T-cell (primary cell): Measurements from ENCODE around the gene GFI1. TPM values are rescaled to one million over a fixed set of nuclear protein-coding genes. Genes with fewer than 3 reads are reported as not detected.

Experiments used
- ATAC-seq, 4 experiments: fragments of 200-7000 bp in 3 of 4; fragments of 150-1000 bp in 1 of 4; cut with Tn5 transposase; replicated peaks in 1 of 4; 1 replicate in 3 of 4; 2 replicates in 1 of 4; pipeline ENCODE4 v1.10.0; 2021; ENCODE audit warnings: moderate library complexity in 3 of 4, mild to moderate bottlenecking in 2 of 4, moderate number of reproducible peaks in 1 of 4
- CTCF ChIA-PET, 2 donors: fragments of 300-600 bp; sonication (Branson Sonifier 250); formaldehyde crosslinking; loops; one replicate each; lab custom pipeline; 2022; ENCODE audit warnings: antibody characterized with exemption in 2 of 2; lab: Charles Lee
- POLR2A ChIA-PET, 2 donors: fragments of 300-600 bp; sonication (Branson Sonifier 250); formaldehyde crosslinking; loops; one replicate each; lab custom pipeline; 2022; ENCODE audit warnings: antibody characterized with exemption in 2 of 2; lab: Charles Lee
- DNase-seq, 35 experiments: peaks; one replicate each; pipeline versions ENCODE4 v3.0.0 to v3.0.0-alpha.2; 2013 to 2023
- H3K27ac ChIP-seq: one replicate; pipeline ENCODE4 v1.5.1; 2013; ENCODE audit warnings: low read length
- H3K27me3 ChIP-seq, 2 experiments: replicated peaks in 1 of 2; 1 replicate in 1 of 2; 2 replicates in 1 of 2; pipeline versions ENCODE4 v1.6.1 to v1.7.0; 2013; ENCODE audit warnings: low read length in 1 of 2, mixed read lengths in 1 of 2; ENCODE audit not compliant: control insufficient read depth in 2 of 2, insufficient read depth in 2 of 2; ENCODE audit errors: extremely low read depth in 1 of 2
- H3K36me3 ChIP-seq, 2 donors: 1 replicate in 1 of 2; 2 replicates in 1 of 2; pipeline versions ENCODE4 v1.6.1 to v1.7.0; 2013; ENCODE audit warnings: low read length in 1 of 2; ENCODE audit not compliant: control insufficient read depth in 2 of 2, insufficient read depth in 1 of 2; ENCODE audit errors: extremely low read depth in 1 of 2
- H3K4me1 ChIP-seq, 2 experiments: 1 replicate in 1 of 2; 2 replicates in 1 of 2; pipeline versions ENCODE4 v1.6.1 to v1.7.0; 2013; ENCODE audit warnings: low read length in 2 of 2, mixed read lengths in 1 of 2; ENCODE audit not compliant: insufficient read depth in 2 of 2, control insufficient read depth in 1 of 2; ENCODE audit errors: extremely low read depth in 1 of 2
- H3K4me3 ChIP-seq, 2 donors: 1 replicate in 1 of 2; 2 replicates in 1 of 2; pipeline versions ENCODE4 v1.5.1 to v1.7.0; 2013; ENCODE audit warnings: mild to moderate bottlenecking in 2 of 2, low read length in 1 of 2, moderate library complexity in 1 of 2; ENCODE audit not compliant: control insufficient read depth in 1 of 2; ENCODE audit errors: extremely low read depth in 1 of 2
- H3K9me3 ChIP-seq: 2 replicates; pipeline ENCODE4 v1.7.0; 2013
- H3K27ac Mint-ChIP-seq, 2 donors: one replicate each; pipeline ENCODE4 v1.8.0; 2020 to 2021; ENCODE audit warnings: mild to moderate bottlenecking in 2 of 2, mixed read lengths in 2 of 2
- H3K27me3 Mint-ChIP-seq, 2 donors: one replicate each; pipeline ENCODE4 v1.8.0; 2021 to 2022; ENCODE audit warnings: mixed read lengths in 2 of 2
- H3K36me3 Mint-ChIP-seq: one replicate; pipeline ENCODE4 v1.8.0; 2021; ENCODE audit warnings: mixed read lengths
- H3K4me1 Mint-ChIP-seq, 3 donors: one replicate each; pipeline ENCODE4 v1.8.0; 2020 to 2022; ENCODE audit warnings: mixed read lengths in 3 of 3, mild to moderate bottlenecking in 1 of 3
- H3K4me3 Mint-ChIP-seq, 3 donors: one replicate each; pipeline ENCODE4 v1.8.0; 2020 to 2022; ENCODE audit warnings: mild to moderate bottlenecking in 3 of 3, mixed read lengths in 3 of 3, moderate library complexity in 3 of 3
- H3K9me3 Mint-ChIP-seq, 3 donors: one replicate each; pipeline ENCODE4 v1.8.0; 2020 to 2022; ENCODE audit warnings: mixed read lengths in 3 of 3
- WGBS: methylation state at CpG from one replicate; pipeline ENCODE4 v1.1.5; 2013; ENCODE audit warnings: missing lambda C conversion rate; ENCODE audit not compliant: insufficient coverage; 5-methylcytosine and 5-hydroxymethylcytosine counted together
- total RNA-seq, 35 experiments: library from RNA in 6 of 35; stranded (reverse) in 6 of 35; fragments of 120-200 nt in 1 of 35; gene quantifications; one replicate each; pipeline versions ENCODE4 v1.2.1 to v1.2.4 and lab custom pipeline; 2013 to 2026

Gene GFI1
- total RNA-seq, 5 donors from 2014 or later (not counting 1 experiment from before 2014, with no cell fraction given), result 13.8 to 25.7 (median 20.1) TPM

DNA sequence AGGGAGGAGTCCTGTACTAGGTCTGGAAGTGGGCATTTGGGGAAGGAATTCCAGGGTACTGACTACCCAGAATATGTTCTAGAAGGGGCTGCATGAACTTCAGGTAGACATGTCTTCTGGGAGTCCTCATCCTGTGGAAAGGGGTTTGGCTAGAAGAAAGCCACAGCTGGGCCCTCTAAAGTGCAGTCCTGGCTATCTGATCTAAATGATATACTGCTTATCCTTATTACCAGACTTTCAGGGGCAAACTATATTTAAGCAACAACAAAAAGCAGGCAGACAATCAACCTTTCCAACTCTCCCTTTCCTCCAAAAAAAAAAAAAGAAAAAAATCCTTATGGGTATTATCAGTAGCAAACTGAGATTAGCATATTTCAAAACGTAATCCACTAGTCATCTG, 29.8 kb upstream of the GFI1 start:
- H3K27ac ChIP-seq, result no peak overlapping the region
- H3K4me3 Mint-ChIP-seq, result no peak overlapping the region
- ATAC-seq, result no peak
- H3K27me3 Mint-ChIP-seq, result no peaks in the 10 kb centered on the region
- no peaks in the 10 kb centered on the region for H3K36me3 ChIP-seq
- no peaks in the 10 kb centered on the region for H3K27me3 ChIP-seq
- CTCF ChIA-PET, result no interaction called here
- H3K36me3 Mint-ChIP-seq, result peaks cover 3% of the 10 kb centered on the region
- H3K4me1 Mint-ChIP-seq, result no peaks in the 10 kb centered on the region
- no peaks in the 10 kb centered on the region for H3K4me1 ChIP-seq
- H3K4me3 ChIP-seq, result no peak overlapping the region
- H3K9me3 Mint-ChIP-seq, result no peaks in the 10 kb centered on the region
- no peak for DNase-seq
- POLR2A ChIA-PET, result no interaction called here
- H3K9me3 ChIP-seq, result no peaks in the 10 kb centered on the region
- WGBS, result no CpG with 5 or more reads among the region's 1 CpG
- H3K27ac Mint-ChIP-seq, result no peak overlapping the region

DNA sequence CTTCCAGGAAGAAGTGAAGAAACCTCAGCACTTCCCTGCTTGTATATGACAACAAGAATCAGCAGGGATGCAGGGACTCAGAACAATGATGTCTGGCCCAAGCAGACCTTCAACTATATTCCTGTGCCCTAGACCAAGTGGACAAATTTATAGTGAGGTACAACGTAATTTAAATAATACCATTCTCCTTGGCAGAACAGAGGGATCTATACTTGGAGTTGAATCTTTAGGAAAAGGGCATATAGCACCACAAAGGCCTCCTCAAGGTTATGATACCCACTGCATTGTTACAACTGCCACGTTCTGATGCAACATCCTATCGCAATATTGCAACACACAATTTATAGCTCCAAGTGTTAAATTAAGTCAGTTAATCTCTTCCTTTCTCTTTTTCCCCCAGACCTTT, 29.1 kb upstream of the GFI1 start:
- H3K4me3 Mint-ChIP-seq, result no peak overlapping the region
- no peaks in the 10 kb centered on the region for H3K4me1 Mint-ChIP-seq
- no peak overlapping the region for H3K27ac Mint-ChIP-seq
- Histone ChIP-seq H3K36me3 (no peaks in the 10 kb centered on the region), H3K27me3 (no peaks in the 10 kb centered on the region), H3K27ac (no peak overlapping the region), H3K4me3 (no peak overlapping the region), H3K4me1 (no peaks in the 10 kb centered on the region), H3K9me3 (no peaks in the 10 kb centered on the region)
- DNase-seq (no peak), ATAC-seq (no peak)
- ChIA-PET CTCF (interaction anchor here in 1 of 2 donors (0.6 kb wide), 1 partner anchor 10 kb away, joined by 4 read pairs; no protein-coding TSS in a partner anchor), POLR2A (interaction anchor here in 1 of 2 donors (0.6 kb wide), 1 partner anchor 37 kb away, joined by 3 read pairs; no protein-coding TSS in a partner anchor)
- H3K9me3 Mint-ChIP-seq, result no peaks in the 10 kb centered on the region
- H3K36me3 Mint-ChIP-seq, result peaks cover 3% of the 10 kb centered on the region
- no CpG with 5 or more reads among the region's 3 CpGs for WGBS
- H3K27me3 Mint-ChIP-seq, result no peaks in the 10 kb centered on the region

DNA sequence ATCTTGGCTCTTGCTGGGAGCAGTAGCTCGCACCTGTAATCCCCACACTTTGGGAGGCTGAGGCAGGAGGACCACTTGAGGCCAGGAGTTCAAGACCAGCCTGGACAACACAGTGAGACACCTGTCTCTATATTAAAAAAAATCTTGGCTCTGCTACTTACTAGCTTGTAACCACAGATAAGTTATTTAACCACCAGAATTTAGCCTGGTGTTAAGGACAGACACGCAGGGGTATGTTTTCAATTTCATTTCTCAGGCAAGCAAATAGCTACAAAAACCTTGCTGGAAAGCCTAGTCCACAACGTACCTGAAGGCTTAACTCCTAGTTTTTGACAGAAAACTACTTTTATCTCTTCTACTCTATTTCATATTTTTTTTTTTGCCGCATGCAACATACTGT, 24.8 kb upstream of the GFI1 start:
- Mint-ChIP-seq H3K27me3 (no peaks in the 10 kb centered on the region), H3K4me3 (no peak overlapping the region), H3K9me3 (no peaks in the 10 kb centered on the region), H3K36me3 (peaks cover 3% of the 10 kb centered on the region), H3K4me1 (no peaks in the 10 kb centered on the region), H3K27ac (no peak overlapping the region)
- Histone ChIP-seq H3K4me3 (no peak overlapping the region), H3K27ac (no peak overlapping the region), H3K4me1 (no peaks in the 10 kb centered on the region), H3K36me3 (no peaks in the 10 kb centered on the region), H3K9me3 (no peaks in the 10 kb centered on the region), H3K27me3 (no peaks in the 10 kb centered on the region)
- ATAC-seq (no peak), DNase-seq (no peak)
- ChIA-PET CTCF (interaction anchor here (0.7 to 0.8 kb wide), 3 partner anchors 15 to 692 kb away, joined by 3 read pairs; no protein-coding TSS in a partner anchor), POLR2A (no interaction called here)
- 100% methylated on average over 1 of the region's 4 CpGs for WGBS

DNA sequence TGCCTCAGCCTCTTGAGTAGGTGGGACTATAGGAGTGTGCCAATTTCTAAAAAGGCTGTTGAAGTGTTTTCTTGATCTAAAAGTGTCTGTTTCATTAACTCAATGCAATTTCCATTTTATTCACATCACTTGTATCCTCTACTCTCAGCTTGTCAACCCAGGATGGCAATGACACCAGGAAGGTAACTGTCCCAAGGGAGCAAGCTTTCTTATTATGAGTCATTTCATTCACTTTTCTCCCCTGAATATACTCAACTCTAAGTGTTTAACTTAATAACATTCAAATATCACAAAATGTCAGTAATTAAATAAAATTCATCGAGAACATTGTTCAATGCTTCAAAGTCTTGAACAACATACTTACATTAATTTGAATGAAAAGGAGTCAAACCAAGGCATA, 22.9 kb upstream of the GFI1 start:
- DNase-seq (no peak), ATAC-seq (no peak)
- Mint-ChIP-seq H3K9me3 (peaks cover 0 to 3% (median 0%) of the 10 kb centered on the region in 3 donors), H3K36me3 (peaks cover 3% of the 10 kb centered on the region), H3K4me1 (peaks cover 5 to 9% (median 8%) of the 10 kb centered on the region in 3 donors), H3K27ac (no peak overlapping the region), H3K27me3 (no peaks in the 10 kb centered on the region), H3K4me3 (no peak overlapping the region)
- Histone ChIP-seq H3K27ac (no peak overlapping the region), H3K27me3 (no peaks in the 10 kb centered on the region), H3K36me3 (no peaks in the 10 kb centered on the region), H3K9me3 (no peaks in the 10 kb centered on the region), H3K4me1 (peaks cover 4% of the 10 kb centered on the region in 2 experiments), H3K4me3 (no peak overlapping the region)
- CTCF ChIA-PET, result no interaction called here
- no CpG with 5 or more reads among the region's 1 CpG for WGBS
- POLR2A ChIA-PET, result interaction anchor here in 1 of 2 donors (0.5 kb wide), 1 partner anchor 15 kb away, joined by 9 read pairs; no protein-coding TSS in a partner anchor

DNA sequence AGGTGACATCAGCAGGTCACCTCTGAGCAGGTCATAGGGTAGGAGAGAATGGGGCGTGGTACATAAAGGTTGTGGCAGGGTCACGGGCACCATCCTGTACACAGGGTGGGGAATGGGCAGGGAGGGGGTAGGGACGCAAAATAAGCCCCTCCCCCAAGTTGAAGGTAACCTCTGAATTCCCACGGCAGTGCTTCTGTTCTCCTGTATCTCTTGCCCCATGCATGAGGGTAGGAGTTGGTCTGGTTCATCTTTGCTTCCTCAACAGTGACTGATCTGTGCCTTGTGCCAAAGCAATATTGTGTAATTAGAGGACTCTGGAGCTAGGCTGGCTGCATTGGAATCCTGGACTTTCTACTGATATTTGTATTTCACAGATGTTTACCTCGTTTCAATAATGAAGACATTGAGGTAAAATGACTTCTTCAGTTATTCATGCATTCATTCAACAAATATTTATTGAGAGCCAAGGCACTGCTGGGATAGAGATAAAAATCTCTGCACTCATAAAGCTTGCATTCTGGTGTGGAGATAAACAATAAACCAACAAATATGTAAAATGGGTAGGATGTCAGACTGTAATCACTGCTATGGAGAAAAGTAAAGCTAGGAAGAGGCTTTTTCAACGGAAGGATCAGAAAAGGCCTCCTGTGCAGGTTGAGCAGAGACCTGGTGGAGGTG, 18.4 kb upstream of the GFI1 start:
- H3K36me3 Mint-ChIP-seq, result no peaks in the 10 kb centered on the region
- H3K9me3 Mint-ChIP-seq, result peaks cover 0 to 3% (median 0%) of the 10 kb centered on the region in 3 donors
- CTCF ChIA-PET, result no interaction called here
- POLR2A ChIA-PET, result no interaction called here
- Histone ChIP-seq H3K4me1 (peaks cover 4 to 9% of the 10 kb centered on the region in 2 experiments), H3K27ac (no peak overlapping the region), H3K9me3 (no peaks in the 10 kb centered on the region), H3K27me3 (no peaks in the 10 kb centered on the region), H3K36me3 (no peaks in the 10 kb centered on the region), H3K4me3 (no peak overlapping the region)
- WGBS, result 95% methylated on average over 2 of the region's 6 CpGs
- no peak overlapping the region for H3K4me3 Mint-ChIP-seq
- H3K27me3 Mint-ChIP-seq, result no peaks in the 10 kb centered on the region
- peaks cover 16 to 20% (median 19%) of the 10 kb centered on the region in 3 donors for H3K4me1 Mint-ChIP-seq
- peak overlapping the region in 1 of 2 donors; percentile 5 for H3K27ac Mint-ChIP-seq
- peak in 1 of 4 experiments; percentile 20 for ATAC-seq
- DNase-seq, result no peak

DNA sequence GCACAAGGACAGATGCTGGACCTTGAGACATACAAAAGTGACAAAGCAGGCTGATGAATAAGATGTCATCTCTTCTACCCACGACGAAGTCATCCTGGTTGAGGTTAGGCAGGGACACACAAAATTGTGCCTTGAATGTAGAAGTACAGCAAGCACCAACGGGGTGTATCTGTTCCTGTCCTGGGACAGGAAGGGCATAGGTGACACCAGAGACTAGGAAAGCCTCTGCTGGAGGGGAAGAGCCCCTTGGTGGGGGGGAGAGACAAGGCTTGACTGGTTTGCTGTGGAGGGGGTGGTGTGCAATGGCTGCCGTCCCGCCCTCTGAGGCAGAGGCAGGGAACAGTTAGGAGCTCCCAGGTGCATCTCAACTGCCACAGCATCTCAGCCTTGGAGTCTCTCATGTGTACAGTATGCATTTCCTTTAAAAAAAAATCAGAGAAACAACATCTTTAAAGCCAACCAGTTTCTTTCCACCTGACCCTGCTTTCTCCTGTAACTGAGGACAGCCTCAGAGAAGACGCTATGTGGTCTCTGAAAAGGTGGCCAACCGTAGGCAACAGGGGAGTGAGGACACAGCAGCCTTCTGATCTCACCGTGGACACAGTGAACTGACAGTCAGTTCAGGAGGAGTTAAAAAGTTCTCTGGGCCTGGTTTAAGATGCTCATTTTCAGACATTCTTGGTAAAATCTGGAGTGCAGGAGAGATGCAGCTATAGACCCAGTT, 17.7 kb upstream of the GFI1 start:
- no peaks in the 10 kb centered on the region for H3K36me3 ChIP-seq
- CTCF ChIA-PET, result no interaction called here
- peak overlapping the region in 1 of 2 donors; percentile 5 for H3K27ac Mint-ChIP-seq
- DNase-seq (no peak), ATAC-seq (peak in 2 of 4 experiments; percentile 27 to 38)
- no peak overlapping the region for H3K4me3 Mint-ChIP-seq
- peaks cover 0 to 3% (median 0%) of the 10 kb centered on the region in 3 donors for H3K9me3 Mint-ChIP-seq
- H3K36me3 Mint-ChIP-seq, result no peaks in the 10 kb centered on the region
- peaks cover 16 to 20% (median 19%) of the 10 kb centered on the region in 3 donors for H3K4me1 Mint-ChIP-seq
- no peaks in the 10 kb centered on the region for H3K27me3 Mint-ChIP-seq
- H3K9me3 ChIP-seq, result no peaks in the 10 kb centered on the region
- no peak overlapping the region for H3K4me3 ChIP-seq
- no peak overlapping the region for H3K27ac ChIP-seq
- no peaks in the 10 kb centered on the region for H3K27me3 ChIP-seq
- WGBS, result 48% methylated on average over 6 of the region's 8 CpGs
- POLR2A ChIA-PET, result no interaction called here
- peaks cover 4 to 9% of the 10 kb centered on the region in 2 experiments for H3K4me1 ChIP-seq
